DOHH2 (cell line): ENCODE measurements around the gene GRB14.

Experiments
- CTCF ChIP-seq: fragments of 200-600 bp; sonication (generic); IDR thresholded peaks from one replicate; pipeline ENCODE4 v1.5.1; 2014; ENCODE audit warnings: antibody characterized with exemption, mild to moderate bottlenecking, low read depth, low read length; ENCODE audit not compliant: poor library complexity, severe bottlenecking
- EZH2phosphoT487 ChIP-seq: fragments of 200-600 bp; sonication (generic); IDR thresholded peaks from 2 replicates; pipeline ENCODE4 v1.6.1; 2017; ENCODE audit warnings: borderline replicate concordance, mild to moderate bottlenecking, antibody characterized with exemption, low read length, moderate library complexity, mixed read lengths

GRCh38 chr2:164568317-164568716 is 53.0 kb downstream of the GRB14 start:
- no peak for TF ChIP-seq CTCF
- TF ChIP-seq EZH2phosphoT487: no peak
